Measurements from ENCODE around the gene CWF19L2.
"Not testable (repeated sequence)": the region's sequence is repeated elsewhere in the genome, so short reads cannot be mapped to it uniquely, and the experiment has no call there.

Gene CWF19L2

GRCh38 chr11:107457558-107458271 lies at the start of gene CWF19L2:
CWF19L2 (minus strand) TSS chr11:107457825; CDS start chr11:107457816, 9 bp downstream.
- DNase-seq (ENCODE audit: low spot score), result peak; percentile 98

- DNase-seq (ENCODE audit: low spot score), result no peak
Measured at GRCh38 chr11:107505647-107506225, 48.1 kb upstream of the CWF19L2 start.

GRCh38 chr11:107504981-107505380 lies 47.4 kb upstream of the CWF19L2 start:
- no peak for DNase-seq (ENCODE audit: low spot score)

GRCh38 chr11:107501713-107502112 lies 44.1 kb upstream of the CWF19L2 start:
- no peak for DNase-seq (ENCODE audit: low spot score)

- DNase-seq (ENCODE audit: low spot score), result not testable (repeated sequence)
Measured at GRCh38 chr11:107497371-107497770, 39.7 kb upstream of the CWF19L2 start.

- peak; percentile 66 for DNase-seq (ENCODE audit: low spot score)
Measured at GRCh38 chr11:107496011-107496410, 38.4 kb upstream of the CWF19L2 start.

GRCh38 chr11:107494055-107494454 lies 36.4 kb upstream of the CWF19L2 start:
- DNase-seq (ENCODE audit: low spot score), result no peak

GRCh38 chr11:107493117-107493516 lies 35.5 kb upstream of the CWF19L2 start:
- peak; percentile 35 for DNase-seq (ENCODE audit: low spot score)

- DNase-seq (ENCODE audit: low spot score), result no peak
Measured at GRCh38 chr11:107490836-107491235, 33.2 kb upstream of the CWF19L2 start.

- DNase-seq (ENCODE audit: low spot score), result no peak
Measured at GRCh38 chr11:107482234-107482633, 24.6 kb upstream of the CWF19L2 start.

- no peak for DNase-seq (ENCODE audit: low spot score)
Measured at GRCh38 chr11:107478922-107479321, 21.3 kb upstream of the CWF19L2 start.

GRCh38 chr11:107477820-107478219 lies 20.2 kb upstream of the CWF19L2 start:
- no peak for DNase-seq (ENCODE audit: low spot score)

- DNase-seq (ENCODE audit: low spot score), result no peak
Measured at GRCh38 chr11:107473792-107474191, 16.2 kb upstream of the CWF19L2 start.

GRCh38 chr11:107472966-107473365 lies 15.3 kb upstream of the CWF19L2 start:
- DNase-seq (ENCODE audit: low spot score), result no peak

- no peak for DNase-seq (ENCODE audit: low spot score)
Measured at GRCh38 chr11:107468596-107468995, 11.0 kb upstream of the CWF19L2 start.

- DNase-seq (ENCODE audit: low spot score), result no peak
Measured at GRCh38 chr11:107467696-107468095, 10.1 kb upstream of the CWF19L2 start.

GRCh38 chr11:107466275-107466866 lies 8.7 kb upstream of the CWF19L2 start:
- DNase-seq (ENCODE audit: low spot score), result not testable (repeated sequence)

GRCh38 chr11:107457205-107457557 lies 444 bp downstream of the CWF19L2 start:
- peak; percentile 8 for DNase-seq (ENCODE audit: low spot score)

- no peak for DNase-seq (ENCODE audit: low spot score)
Measured at GRCh38 chr11:107453594-107454286, 3.9 kb downstream of the CWF19L2 start.

- no peak for DNase-seq (ENCODE audit: low spot score)
Measured at GRCh38 chr11:107446822-107447431, 10.7 kb downstream of the CWF19L2 start.

GRCh38 chr11:107442715-107443215 lies 14.9 kb downstream of the CWF19L2 start:
- DNase-seq (ENCODE audit: low spot score), result no peak

- DNase-seq (ENCODE audit: low spot score), result no peak
Measured at GRCh38 chr11:107439586-107440167, 17.9 kb downstream of the CWF19L2 start.

Data from AG20443 (cell line).